NCI-H128 (cell line): Measurements from ENCODE around the gene CFLAR.
"Not testable (repeated sequence)": the region's sequence is repeated elsewhere in the genome, so short reads cannot be mapped to it uniquely, and the experiment has no call there.

Experiments
- DNase-seq: peaks from one replicate; lab custom pipeline; 2025; ENCODE audit not compliant: unreplicated experiment; lab: John Stamatoyannopoulos, UW

The CFLAR gene

DNA sequence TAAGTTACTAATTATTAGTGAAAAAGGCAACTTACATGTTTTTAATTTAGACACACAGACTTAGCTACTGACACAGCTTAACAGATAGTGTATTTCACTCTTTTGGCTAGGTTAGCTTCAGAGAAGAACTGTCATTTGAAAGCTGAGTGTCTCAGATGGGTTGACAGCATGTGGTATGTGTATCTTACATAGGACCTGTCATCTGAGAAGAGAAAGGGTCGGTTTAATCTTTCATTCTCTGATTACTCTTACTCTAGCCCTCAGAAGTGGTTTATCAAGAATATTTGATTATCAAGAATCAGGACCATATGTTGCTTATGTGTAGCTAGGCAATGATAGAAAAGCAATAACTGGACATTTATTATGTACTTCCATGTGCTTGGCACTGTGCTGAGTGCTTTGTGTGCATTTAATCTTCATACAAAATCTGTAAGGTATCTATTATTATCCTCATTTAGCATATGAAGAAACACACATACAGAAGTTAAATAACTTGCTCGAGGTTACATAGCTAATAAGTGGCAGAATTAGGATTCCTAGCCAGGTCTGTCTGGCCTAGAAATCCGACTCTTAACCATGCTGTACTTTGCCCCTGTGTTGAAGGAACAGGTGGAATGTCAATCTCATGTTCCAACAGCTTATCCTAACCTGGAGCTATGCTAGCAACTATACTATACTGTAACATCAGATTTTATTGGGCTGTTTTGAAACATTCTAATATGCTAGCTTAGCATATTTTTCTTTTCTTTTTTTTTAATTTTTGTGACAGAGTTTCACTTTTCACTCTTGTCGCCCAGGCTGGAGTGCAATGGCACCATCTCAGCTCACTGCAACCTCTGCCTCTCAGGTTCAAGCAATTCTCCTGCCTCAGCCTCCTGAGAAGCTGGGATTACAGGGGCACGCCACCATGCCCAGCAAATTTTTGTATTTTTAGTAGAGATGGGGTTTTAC is 28.4 kb downstream of the CFLAR start:
- DNase-seq, result no peak

DNA sequence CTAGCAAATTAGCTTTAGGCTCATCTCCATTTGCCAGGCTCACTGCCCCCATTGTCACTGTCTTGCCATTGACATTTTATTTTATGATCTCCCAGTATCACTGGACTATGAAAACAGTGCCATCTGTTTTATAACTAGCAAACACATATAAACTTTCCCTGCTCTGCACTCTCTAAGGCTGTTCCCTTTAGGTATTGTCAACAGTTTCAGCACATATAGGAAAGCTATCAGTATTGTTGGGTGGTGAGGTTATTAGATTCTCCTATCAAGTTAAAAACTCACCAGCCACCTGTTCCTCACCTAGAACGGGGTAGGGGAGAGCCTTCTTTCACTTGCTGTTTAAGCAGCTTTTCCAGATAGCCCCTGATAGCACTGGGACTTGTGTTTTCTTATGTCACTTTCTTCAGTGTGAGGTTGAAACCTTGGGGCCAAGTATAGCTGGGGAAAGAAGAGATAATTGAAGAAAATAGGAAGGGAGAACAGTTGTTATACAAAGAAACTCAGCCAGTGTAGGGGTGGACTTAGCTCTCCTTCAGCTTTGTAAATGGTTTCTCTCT is 32.5 kb downstream of the CFLAR start:
- DNase-seq, result no peak

DNA sequence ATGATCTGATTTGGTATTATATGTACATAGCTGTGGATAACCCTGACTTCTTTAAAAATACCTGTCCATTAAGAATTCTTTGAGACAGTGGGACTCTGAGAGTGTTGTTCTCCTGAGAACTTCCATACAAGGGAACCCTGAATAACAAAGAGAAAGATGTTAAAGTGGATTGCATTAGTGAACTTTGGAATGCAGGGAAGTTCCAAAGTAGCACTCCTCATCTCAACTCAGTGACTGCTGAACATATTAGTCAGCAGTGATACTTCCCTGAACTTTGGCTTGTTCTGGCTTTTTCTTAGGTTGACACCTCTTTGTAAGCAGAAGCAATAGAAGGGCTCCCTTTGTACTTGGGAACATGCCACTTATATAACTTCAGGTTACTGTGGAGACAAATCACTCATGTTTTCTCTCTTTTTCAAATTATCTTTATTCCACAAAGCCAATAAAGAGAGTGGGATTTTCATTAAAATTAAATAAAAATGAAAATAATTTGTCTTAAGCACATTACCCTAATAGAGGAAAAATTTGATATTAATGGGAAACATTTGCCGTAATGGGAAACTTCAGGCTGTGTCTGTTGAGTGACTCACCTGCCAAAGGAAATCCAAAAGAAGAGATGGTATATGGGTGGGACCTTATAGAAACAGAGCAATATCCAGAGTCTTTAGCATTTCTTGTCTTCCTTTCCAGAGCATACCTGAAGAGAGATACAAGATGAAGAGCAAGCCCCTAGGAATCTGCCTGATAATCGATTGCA is 33.3 kb downstream of the CFLAR start:
- no peak for DNase-seq

DNA sequence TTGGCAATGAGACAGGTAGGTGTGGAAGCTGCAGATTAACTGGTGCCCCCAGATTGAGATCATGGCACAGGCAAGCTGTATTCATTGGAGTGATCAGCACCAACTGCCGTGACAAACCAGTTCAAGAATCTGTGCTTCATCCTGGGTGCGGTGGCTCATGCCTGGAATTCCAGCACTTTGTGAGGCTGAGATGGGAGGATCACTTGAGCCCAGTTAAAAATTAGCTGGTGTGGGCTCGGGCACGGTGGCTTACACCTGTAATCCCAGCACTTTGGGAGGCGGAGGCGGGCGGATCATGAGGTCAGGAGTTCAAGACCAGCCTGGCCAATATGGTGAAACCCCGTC is 33.8 kb downstream of the CFLAR start:
- DNase-seq, result not testable (repeated sequence)

DNA sequence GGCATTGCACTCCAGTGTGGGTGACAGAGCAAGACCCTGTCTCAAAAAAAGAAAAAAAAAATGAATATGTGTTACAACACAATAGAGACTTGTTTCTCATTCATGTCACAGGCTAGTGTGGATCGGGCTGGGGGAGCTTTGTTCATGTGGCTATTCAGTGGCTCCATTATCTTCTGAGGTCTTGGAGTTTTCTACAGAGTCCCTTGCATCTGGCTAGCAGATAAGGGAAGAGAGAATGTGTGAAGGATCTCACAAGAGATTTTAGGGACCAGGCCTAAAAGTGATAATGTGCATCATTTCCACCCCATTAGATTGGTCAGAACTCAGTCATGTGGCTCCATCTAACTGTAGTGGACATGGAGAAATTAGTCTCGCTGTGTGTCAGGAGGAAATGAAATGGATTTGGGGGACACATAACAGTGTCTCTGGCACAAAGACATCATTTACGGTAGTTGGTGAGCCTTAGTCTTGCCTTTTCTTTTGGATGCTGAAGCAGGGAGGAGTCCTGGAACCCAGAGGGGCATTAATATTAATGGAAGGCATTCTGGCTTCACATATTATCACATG is 34.6 kb downstream of the CFLAR start:
- no peak for DNase-seq

DNA sequence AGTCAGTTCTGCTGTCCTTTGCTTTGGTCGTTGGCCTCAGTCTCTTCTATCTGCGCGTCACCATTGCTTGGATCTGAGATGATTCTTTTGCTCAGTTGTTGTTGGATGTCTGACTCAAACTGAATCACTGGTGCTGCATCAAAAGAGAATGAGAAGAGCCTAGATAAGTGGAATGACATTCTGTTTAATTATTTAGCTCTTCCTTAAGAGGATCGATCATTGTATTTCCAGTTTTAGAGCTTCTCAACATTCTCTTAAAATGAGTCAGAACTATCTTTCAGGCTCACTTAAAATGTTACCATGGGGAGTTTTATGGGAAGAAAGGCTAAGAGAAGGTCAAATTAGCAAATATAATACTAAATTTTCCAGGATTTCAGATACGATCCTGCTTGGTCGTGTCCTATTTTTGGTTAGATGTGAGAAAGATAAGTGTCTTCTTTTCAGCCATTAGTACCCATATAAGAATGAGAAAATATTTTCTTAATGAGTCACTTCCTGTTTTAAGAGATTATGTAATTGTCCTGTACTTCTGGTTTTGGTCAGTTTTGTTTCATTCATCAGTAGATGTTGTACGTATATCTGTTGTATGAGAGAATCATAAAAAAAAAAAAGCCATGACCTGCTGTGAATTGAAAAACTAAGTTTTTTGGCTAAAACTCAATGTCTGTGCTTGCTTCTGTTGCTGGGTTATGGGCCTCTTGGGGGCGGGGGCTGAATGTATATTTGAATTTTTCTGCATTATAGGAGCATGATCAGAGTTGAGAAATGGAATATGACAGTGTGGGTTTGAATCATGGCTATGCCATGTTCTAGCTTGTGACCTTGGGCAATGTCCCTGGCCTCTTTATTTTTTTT is 35.4 kb downstream of the CFLAR start:
- no peak for DNase-seq

DNA sequence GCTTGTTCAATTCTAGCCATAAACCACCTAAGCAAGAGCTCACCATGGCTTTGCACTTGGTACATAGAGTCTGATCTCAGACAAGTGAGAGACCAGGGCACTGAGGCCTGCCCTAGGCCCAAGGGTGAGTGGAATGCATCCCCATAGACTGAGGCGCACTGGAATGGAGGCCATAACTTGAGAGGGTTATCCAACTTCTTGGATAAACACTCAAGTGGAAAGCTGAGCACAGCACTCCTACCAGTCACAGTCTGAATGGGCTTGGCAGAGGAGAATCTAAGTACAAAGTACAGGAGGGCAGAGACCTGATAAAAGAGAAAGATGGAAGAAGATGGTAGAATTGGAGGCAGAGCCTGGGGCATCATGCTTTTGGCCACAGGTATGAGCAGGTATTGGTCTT is 36.6 kb downstream of the CFLAR start:
- DNase-seq, result no peak

DNA sequence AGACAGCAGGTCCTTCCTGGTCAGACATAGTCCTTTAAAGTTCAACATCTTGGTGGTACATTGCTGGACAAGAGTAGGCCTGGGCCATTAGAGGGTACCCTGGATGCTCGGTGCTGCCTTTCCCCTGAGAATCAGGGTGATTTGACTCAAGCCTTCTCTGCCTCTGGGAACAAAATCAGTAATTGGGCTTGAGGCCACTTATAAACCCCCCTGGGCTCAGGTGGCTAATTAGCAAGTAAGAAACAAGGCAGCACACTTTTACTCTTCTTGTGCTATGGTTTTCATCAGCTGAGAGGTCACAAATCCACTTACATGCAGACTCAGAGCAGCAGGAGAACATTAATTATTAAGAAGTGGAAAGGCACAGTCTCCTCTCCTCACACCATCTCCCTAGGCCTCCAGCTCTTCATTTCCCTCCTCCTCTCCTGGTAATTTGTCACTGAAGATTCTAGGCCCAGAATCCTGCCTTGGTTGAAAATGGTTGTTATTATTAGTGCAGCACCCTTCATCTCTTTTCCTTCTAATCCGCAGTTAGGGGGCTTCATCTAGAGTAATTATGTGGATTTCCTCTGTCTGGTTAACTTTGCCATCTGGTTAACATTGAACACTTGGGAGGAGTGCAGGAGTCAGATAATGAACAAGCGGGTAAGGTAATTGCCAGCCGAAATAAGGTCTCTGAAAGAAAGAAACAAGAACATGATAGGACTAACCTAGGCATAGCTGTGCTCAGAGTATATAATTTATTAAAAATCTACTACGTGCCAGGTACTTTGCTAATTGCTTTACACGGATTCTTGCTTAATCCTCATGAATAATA is 37.2 kb downstream of the CFLAR start:
- no peak for DNase-seq

DNA sequence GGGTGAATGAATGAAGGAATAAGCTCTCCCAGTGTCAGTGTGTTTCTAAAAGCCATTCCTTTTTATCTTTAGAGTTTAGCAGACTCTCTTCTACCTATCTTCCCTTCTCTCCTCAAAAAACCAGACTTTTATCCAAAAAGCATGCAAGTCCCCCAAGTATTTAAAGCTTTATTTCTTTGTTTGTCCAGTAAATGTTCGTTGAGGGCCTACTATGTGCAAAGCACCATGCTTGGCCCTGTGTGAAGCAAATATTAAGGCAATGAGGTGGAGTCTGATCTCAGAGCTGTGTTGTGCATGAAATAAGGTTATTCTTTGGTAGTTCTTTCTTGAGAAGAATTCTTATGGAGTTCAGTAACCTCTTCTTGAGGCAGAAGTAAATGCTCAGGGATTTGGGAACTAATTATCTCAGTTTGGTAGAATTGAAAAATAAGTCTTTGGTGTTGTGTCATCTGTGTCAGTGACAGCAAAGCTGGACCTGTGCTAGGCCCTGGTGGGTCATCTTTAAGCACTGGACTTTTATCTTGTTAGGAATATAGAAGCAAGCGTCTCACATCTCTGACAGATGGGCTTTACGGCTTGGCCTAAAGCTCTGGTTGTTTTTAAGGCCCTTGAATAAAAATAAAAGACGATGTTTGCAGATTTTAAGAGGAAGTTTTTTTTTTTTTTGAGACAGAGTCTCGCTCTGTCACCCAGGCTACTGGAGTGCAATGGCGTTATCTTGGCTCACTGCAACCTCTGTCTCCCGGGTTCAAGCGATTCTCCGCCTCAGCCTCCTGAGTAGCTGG is 38.8 kb downstream of the CFLAR start:
- DNase-seq, result no peak

DNA sequence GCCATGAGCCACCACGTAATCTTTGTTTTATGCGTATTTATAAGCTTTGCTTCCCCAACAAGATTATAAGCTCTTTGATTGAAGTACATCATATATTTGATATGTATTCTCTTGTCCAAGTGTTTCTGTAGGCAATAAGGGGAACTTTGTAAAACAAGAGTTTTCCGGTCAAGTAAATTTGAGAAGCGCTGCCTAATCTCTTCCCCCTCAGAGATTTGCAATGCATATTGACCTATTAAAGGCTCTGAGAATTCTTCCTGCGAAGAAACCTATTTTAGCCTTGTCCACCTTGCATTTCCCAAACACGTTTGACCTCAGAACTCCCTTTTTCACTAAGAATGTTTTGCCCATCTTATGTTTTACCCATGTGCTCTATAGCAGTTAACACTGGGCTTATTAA is 40.1 kb downstream of the CFLAR start:
- no peak for DNase-seq

DNA sequence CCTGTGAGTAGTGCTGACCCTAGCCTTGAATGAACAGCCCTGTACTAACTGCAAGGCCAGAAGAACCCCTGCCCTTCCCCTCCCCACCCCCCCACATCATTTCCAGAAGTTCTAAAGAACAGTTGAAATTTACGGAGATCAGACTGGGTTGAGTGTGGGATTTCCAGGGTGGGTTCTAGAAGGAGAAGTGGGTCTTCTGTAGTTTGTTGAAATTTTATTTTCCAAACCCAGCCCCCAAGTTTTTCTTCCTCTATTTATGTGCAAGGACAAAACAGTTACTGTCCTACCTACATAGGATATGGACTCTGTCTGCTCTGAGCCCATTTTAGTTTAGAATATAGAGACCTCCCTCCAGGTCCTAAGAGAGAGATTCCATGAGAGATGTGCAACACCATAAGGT is 40.7 kb downstream of the CFLAR start:
- no peak for DNase-seq

DNA sequence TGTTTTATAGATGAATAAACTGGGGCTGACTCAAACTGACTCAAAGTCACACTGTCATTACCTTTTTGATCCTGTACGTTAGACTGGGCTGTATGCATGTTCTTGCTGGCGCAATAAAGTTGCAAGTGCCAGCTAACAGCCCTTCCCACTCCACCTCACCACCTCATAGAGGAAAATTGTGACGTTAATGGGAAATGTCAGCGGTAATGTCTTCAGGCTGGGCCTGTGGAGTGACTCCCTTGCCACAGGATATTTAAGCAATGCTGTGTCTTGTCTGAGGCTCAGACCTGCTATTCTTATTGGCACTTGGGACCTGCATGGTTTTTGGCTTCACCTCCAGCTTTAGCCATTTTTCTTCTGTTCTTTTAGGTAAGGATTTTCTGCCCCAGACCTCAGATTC is 41.7 kb downstream of the CFLAR start:
- DNase-seq, result no peak

DNA sequence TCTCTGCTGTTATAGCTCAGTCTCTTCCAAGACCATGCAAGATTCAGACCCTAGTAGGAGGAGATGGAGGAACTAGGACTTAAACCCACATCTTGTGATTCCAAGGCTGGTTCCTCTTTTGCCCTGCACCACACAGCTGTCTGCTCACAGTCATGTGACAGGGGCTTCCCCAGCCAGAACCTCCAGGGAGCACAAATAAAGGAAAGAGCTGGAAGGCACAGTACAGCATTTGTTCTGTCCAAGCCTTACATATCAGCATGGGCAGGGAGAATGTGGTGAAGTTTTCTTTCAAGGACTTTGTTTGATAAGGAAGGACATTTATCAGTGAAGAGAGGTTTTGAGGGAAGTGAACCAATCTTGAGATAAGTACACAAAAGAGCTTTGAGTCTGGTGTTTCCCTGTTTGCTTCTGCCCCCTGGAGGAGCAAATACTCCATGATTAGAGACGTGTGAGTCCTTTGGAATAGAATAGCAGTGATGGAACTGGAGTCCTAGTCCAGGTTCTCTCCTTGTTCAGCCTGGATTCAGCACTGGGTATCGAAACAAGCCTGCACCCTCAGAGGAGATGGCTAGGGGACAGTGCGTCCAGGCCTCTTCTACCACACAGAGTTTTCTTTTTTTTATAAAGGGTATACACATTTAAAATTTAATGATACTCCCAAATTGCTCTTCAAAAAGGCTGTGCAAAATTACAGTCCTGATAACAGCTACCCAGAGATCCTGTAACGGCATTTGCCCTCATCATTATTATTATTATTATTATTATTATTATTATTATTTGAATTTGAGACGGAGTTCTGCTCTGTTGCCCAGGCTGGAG is 42.4 kb downstream of the CFLAR start:
- peak; percentile 18 for DNase-seq

DNA sequence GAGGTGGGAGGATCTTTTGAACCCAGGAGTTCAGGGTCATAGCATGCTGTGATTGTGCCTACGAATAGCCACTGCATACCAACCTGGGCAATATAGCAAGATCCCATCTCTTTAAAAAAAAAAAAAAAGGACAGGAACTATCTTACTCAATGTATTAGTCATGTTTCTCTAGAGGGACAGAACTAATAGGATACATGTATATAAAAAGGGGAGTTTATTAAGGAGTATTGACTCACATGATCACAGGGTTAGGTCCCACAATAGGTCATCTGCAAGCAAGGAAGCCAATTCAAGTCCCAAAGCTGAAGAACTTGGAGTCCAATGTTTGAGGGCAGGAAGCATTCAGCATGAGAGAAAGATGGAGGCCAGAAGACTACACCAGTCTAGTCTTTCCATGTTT is 48.2 kb downstream of the CFLAR start:
- no peak for DNase-seq

DNA sequence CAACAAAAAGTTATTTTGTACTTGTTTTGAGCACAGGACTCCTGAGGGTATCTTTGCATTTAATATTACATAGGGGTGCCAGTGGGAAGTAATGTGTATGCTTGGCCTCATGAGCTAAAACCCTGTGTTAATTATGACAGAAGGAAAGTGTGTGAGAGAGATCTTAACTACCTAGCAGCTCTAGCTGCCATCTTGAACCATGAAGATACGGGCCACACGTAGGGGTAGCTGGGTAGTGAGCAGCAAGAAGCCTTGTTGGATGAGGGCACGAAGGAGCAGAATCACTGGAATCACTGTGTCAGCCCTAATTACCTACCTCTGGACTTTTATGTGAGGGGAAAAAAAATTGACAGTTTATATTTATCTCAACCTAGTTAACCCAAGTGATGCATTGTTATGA is 51.6 kb downstream of the CFLAR start:
- no peak for DNase-seq

DNA sequence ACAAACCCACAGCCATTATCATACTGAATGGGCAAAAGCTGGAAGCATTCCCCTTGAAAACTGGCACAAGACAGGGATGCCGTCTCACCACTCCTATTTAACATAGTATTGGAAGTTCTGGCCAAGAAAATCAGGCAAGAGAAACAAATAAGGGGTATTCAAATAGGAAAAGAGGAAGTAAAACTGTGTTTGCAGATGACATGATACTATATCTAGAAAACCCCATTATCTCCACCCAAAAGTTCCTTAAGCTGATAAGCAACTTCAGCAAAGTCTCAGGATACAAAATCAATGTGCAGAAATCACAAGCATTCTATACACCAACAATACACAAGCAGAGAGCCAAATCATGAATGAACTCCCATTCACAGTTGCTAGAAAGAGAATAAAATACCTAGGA is 52.5 kb downstream of the CFLAR start:
- not testable (repeated sequence) for DNase-seq

DNA sequence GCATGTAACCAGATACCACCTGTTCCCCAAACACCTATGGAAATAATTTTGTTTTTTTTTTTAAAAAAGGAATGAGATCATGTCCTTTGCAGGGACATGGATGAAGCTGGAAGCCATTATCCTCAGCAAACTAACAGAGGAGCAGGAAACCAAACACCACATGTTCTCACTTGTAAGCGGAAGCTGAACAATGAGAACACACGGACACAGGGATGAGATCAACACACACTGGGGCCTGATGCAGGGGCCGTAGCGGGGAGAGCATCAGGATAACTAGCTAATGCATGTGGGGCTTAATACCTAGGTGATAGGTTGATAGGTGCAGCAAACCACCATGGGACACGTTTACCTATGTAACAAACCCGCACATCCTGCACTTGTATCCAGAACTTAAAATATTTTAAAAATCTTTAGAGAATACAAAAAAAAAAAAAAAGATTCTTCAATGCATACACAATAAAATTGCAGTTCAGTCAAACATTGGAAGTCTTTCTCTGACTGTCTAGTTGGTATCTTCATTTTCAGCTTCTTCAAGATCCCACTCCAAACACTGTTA is 55.4 kb downstream of the CFLAR start:
- no peak for DNase-seq

DNA sequence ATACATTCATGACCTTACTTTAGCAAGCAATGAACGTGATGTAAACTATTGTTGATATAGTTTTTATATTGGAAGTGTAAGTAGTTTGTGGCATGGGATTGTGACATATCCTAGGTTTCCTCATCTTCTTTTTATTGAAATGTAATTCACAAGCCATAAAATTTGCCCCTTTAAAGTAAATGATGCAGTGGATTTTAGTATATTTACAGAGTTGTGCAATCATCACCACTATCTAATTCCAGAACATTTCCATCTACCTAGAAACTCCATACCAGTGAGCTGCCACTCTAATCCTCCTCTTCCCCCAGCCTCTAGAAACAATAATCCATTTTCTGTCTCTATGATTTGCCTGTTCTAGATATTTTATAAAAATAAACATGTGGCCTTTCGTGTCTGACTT is 56.3 kb downstream of the CFLAR start:
- DNase-seq, result no peak
